ENCODE data around the gene RAB25.

RAB25 gene

DNA sequence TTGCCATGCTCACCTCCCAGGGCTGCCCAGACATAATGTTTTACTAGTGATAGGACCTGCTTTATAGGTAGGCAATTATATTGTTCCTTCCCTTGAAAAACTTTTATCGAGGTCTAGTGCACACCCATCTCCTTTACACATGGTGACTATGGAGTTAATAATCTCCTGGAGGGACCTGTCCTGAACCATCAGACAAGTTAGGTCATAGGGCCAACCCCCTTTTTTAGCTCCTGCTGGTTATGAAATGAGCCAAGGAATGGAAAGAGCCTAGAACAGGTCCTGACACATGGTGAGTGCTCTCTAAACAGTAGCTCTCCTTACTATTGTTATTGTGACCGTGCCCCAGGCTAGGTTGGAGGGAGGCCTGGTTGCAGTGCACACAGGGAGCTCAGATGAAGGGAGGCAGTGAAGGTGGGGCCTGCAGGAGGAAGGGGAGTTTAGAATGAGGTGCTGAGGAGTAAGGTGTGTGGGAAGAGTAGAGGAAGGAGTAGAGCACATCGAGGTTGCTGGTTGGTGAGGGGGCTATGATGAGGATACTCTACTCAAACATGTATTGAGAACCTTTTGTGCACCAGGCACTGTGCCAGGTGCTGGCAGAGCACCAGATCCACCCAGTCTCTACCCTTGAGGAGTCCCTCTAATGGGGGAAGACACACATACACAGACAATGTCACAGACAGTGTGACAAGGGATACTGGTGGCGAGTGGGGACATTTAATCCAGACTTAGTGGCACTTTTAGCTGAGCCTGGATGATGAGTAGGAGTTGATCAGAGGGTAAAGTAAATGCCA lies 39.4 kb downstream of the RAB25 start:
- H3K4me3 ChIP-seq (ENCODE audit: low read length): no peak overlapping the region
- H3K36me3 ChIP-seq (ENCODE audit: control insufficient read depth, insufficient read depth, low read length): no peaks in the 10 kb centered on the region; the same call in 1 of the 2 replicates
- H3K9me3 ChIP-seq (ENCODE audit: control insufficient read depth, insufficient read depth, low read length): no peaks in the 10 kb centered on the region
- no peak for DNase-seq (ENCODE audit: low read depth, low spot score)
- WGBS (ENCODE audit: insufficient coverage, insufficient read length): no CpG with 5 or more reads among the region's 4 CpGs
- no peak overlapping the region for H3K27ac ChIP-seq (ENCODE audit: low read length)
- peaks cover 18% of the 10 kb centered on the region for H3K4me1 ChIP-seq (ENCODE audit: control insufficient read depth, insufficient read depth, low read length)
- no peaks in the 10 kb centered on the region for H3K27me3 ChIP-seq (ENCODE audit: control insufficient read depth, insufficient read depth, low read length)

DNA sequence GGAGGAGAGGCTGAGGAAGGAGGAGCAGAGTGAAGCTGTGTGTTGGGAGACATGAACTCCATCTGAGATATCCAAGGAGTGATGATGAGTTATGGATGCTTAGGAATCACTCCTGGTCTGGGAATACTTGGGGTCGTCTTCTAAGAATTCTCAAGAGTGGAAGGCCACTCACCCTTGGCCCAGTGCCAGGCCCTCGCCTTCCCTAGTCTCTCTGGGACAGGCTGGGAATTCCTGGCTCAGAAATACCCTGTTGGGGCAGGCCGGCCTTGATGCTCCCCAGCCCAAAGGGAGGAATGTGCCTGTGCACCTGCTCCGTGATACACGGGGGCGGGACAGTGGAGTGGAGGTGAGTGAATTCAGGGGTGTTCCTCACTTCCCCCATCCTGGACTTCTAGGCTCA lies 40.9 kb downstream of the RAB25 start:
- Histone ChIP-seq H3K4me3 (ENCODE audit: low read length) (no peak overlapping the region), H3K9me3 (ENCODE audit: control insufficient read depth, insufficient read depth, low read length) (no peaks in the 10 kb centered on the region), H3K4me1 (ENCODE audit: control insufficient read depth, insufficient read depth, low read length) (peaks cover 19% of the 10 kb centered on the region), H3K36me3 (ENCODE audit: control insufficient read depth, insufficient read depth, low read length) (no peaks in the 10 kb centered on the region; the same call in 1 of the 2 replicates), H3K27me3 (ENCODE audit: control insufficient read depth, insufficient read depth, low read length) (no peaks in the 10 kb centered on the region), H3K27ac (ENCODE audit: low read length) (no peak overlapping the region)
- WGBS (ENCODE audit: insufficient coverage, insufficient read length): no CpG with 5 or more reads among the region's 6 CpGs
- DNase-seq (ENCODE audit: low read depth, low spot score): no peak

DNA sequence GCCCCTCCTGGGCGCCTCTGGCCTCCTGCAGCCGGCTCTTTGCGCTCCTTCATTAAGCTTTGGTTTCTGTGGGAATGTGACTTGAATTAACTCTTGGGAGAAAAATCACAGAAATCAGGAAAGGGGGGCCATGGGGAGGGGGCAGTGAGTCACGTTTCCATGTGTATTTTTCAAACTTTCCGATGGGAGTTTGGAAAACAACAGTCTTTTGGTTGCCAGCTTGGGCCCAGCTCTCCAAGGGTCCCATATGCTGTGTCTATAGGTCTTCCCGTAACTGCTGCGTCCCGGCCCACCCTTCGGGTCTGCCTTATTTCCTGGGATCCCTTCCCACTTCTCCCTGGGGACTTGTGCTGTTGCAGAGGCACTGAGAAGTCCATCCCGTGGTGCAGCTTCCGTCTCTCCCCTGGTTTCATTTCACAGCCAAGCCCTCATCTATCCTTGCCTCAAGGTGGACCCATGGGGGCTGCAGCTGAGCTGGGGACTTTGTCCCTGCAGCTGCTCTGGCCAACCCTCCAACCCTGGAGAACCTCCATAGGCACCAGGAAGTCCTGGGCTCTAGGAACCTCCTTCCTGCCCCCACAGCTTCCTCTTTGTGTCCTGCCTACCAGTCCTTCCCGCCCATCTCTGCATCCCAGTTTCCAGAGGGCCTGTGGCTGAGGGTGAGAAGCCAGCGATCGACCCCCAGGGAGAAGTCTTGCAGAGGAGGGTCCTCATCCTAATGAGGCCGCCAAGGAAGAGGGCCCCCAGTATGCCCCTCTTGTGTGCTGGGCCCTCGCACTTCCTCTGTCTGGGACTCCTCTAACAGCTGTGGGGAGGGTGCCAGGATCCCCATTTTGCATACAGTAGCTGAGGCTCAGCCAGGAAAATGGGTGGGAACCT lies 41.9 kb downstream of the RAB25 start:
- no CpG with 5 or more reads among the region's 16 CpGs for WGBS (ENCODE audit: insufficient coverage, insufficient read length)
- no peaks in the 10 kb centered on the region for H3K9me3 ChIP-seq (ENCODE audit: control insufficient read depth, insufficient read depth, low read length)
- DNase-seq (ENCODE audit: low read depth, low spot score): no peak
- no peaks in the 10 kb centered on the region for H3K36me3 ChIP-seq (ENCODE audit: control insufficient read depth, insufficient read depth, low read length)
- no peak overlapping the region for H3K27ac ChIP-seq (ENCODE audit: low read length)
- H3K4me3 ChIP-seq (ENCODE audit: low read length): no peak overlapping the region
- H3K4me1 ChIP-seq (ENCODE audit: control insufficient read depth, insufficient read depth, low read length): peaks cover 21% of the 10 kb centered on the region
- H3K27me3 ChIP-seq (ENCODE audit: control insufficient read depth, insufficient read depth, low read length): no peaks in the 10 kb centered on the region

GRCh38 chr1:156103521-156103947 lies 42.6 kb downstream of the RAB25 start:
- no peaks in the 10 kb centered on the region for H3K9me3 ChIP-seq (ENCODE audit: control insufficient read depth, insufficient read depth, low read length)
- no peak overlapping the region for H3K4me3 ChIP-seq (ENCODE audit: low read length)
- no peaks in the 10 kb centered on the region for H3K27me3 ChIP-seq (ENCODE audit: control insufficient read depth, insufficient read depth, low read length)
- DNase-seq (ENCODE audit: low read depth, low spot score): no peak
- WGBS (ENCODE audit: insufficient coverage, insufficient read length): no CpG with 5 or more reads among the region's 9 CpGs
- no peak overlapping the region for H3K27ac ChIP-seq (ENCODE audit: low read length)
- H3K36me3 ChIP-seq (ENCODE audit: control insufficient read depth, insufficient read depth, low read length): no peaks in the 10 kb centered on the region
- peaks cover 21% of the 10 kb centered on the region for H3K4me1 ChIP-seq (ENCODE audit: control insufficient read depth, insufficient read depth, low read length)

- Histone ChIP-seq H3K36me3 (ENCODE audit: control insufficient read depth, insufficient read depth, low read length) (no peaks in the 10 kb centered on the region), H3K9me3 (ENCODE audit: control insufficient read depth, insufficient read depth, low read length) (no peaks in the 10 kb centered on the region), H3K27me3 (ENCODE audit: control insufficient read depth, insufficient read depth, low read length) (no peaks in the 10 kb centered on the region), H3K4me3 (ENCODE audit: low read length) (no peak overlapping the region), H3K4me1 (ENCODE audit: control insufficient read depth, insufficient read depth, low read length) (peaks cover 21% of the 10 kb centered on the region), H3K27ac (ENCODE audit: low read length) (no peak overlapping the region)
- no CpG with 5 or more reads among the region's 15 CpGs for WGBS (ENCODE audit: insufficient coverage, insufficient read length)
- DNase-seq (ENCODE audit: low read depth, low spot score): no peak
These were observed 43.3 kb downstream of the RAB25 start for GRCh38 chr1:156104065-156104810.

GRCh38 chr1:156104861-156105832 lies 44.2 kb downstream of the RAB25 start:
- no CpG with 5 or more reads among the region's 11 CpGs for WGBS (ENCODE audit: insufficient coverage, insufficient read length)

DNA sequence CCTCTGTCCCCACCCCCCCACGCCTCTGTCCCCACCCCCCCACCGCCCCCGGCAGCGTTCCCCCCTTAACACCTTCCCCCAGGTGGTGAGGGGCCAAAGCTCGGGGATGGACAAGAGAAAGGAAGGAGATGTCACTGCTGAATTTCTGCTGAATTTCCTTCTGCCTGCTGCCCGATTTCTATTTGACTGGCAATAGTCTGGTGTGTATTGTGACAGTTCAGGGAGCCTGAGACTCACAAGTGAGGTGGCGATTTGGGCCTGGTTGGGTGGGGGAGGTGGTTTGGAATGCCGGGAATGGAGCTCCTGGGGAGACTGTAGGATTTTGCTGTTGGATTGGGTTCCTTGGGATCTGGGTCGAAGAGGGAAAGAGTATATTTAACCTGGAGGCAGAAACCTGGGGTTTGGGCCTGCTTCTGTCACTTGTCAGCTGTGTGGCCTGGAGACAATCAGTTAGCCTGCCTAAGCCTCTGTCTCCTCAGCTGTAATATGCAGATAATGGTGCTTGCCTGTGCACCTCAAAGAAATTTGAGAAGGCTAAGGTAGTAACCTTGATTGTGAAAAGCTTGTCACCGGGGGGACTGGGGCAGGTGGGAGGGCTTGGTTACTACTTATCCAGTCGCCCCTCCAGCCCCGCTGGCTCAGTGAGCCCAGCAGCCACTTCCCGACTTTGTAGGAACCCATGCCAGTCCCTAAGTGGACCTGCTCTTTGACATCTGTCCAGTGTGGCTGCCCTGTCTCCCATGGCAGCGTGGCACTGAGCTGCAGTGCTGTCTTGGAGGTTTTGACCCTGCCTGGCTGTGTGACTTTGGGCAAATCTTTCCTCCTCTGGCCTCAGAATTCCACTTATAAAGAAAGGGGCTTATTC lies 45.9 kb downstream of the RAB25 start:
- no peaks in the 10 kb centered on the region for H3K9me3 ChIP-seq (ENCODE audit: control insufficient read depth, insufficient read depth, low read length)
- no peaks in the 10 kb centered on the region for H3K36me3 ChIP-seq (ENCODE audit: control insufficient read depth, insufficient read depth, low read length)
- no CpG with 5 or more reads among the region's 14 CpGs for WGBS (ENCODE audit: insufficient coverage, insufficient read length)
- H3K4me3 ChIP-seq (ENCODE audit: low read length): no peak overlapping the region; the same call in 1 of the 2 replicates
- H3K27ac ChIP-seq (ENCODE audit: low read length): no peak overlapping the region
- H3K27me3 ChIP-seq (ENCODE audit: control insufficient read depth, insufficient read depth, low read length): no peaks in the 10 kb centered on the region
- H3K4me1 ChIP-seq (ENCODE audit: control insufficient read depth, insufficient read depth, low read length): peaks cover 21% of the 10 kb centered on the region
- no peak for DNase-seq (ENCODE audit: low read depth, low spot score)

More at GRCh38 chr1:156104861-156105832, 44.2 kb downstream of the RAB25 start:
- H3K27ac ChIP-seq (ENCODE audit: low read length): no peak overlapping the region
- peaks cover 21% of the 10 kb centered on the region for H3K4me1 ChIP-seq (ENCODE audit: control insufficient read depth, insufficient read depth, low read length)
- no peaks in the 10 kb centered on the region for H3K27me3 ChIP-seq (ENCODE audit: control insufficient read depth, insufficient read depth, low read length)
- DNase-seq (ENCODE audit: low read depth, low spot score): no peak
- no peaks in the 10 kb centered on the region for H3K9me3 ChIP-seq (ENCODE audit: control insufficient read depth, insufficient read depth, low read length)
- no peak overlapping the region for H3K4me3 ChIP-seq (ENCODE audit: low read length)
- H3K36me3 ChIP-seq (ENCODE audit: control insufficient read depth, insufficient read depth, low read length): no peaks in the 10 kb centered on the region

- no peak overlapping the region for H3K4me3 ChIP-seq (ENCODE audit: low read length)
- H3K4me1 ChIP-seq (ENCODE audit: control insufficient read depth, insufficient read depth, low read length): peaks cover 18% of the 10 kb centered on the region
- H3K9me3 ChIP-seq (ENCODE audit: control insufficient read depth, insufficient read depth, low read length): no peaks in the 10 kb centered on the region
- DNase-seq (ENCODE audit: low read depth, low spot score): no peak
- H3K27ac ChIP-seq (ENCODE audit: low read length): no peak overlapping the region
- no peaks in the 10 kb centered on the region for H3K36me3 ChIP-seq (ENCODE audit: control insufficient read depth, insufficient read depth, low read length)
- no peaks in the 10 kb centered on the region for H3K27me3 ChIP-seq (ENCODE audit: control insufficient read depth, insufficient read depth, low read length)
- WGBS (ENCODE audit: insufficient coverage, insufficient read length): no CpG with 5 or more reads among the region's 3 CpGs
These were observed 47.1 kb downstream of the RAB25 start for GRCh38 chr1:156108057-156108456.

- WGBS (ENCODE audit: insufficient coverage, insufficient read length): no CpG with 5 or more reads among the region's 6 CpGs
- H3K27ac ChIP-seq (ENCODE audit: low read length): no peak overlapping the region
- H3K36me3 ChIP-seq (ENCODE audit: control insufficient read depth, insufficient read depth, low read length): no peaks in the 10 kb centered on the region
- no peaks in the 10 kb centered on the region for H3K27me3 ChIP-seq (ENCODE audit: control insufficient read depth, insufficient read depth, low read length)
- peaks cover 18% of the 10 kb centered on the region for H3K4me1 ChIP-seq (ENCODE audit: control insufficient read depth, insufficient read depth, low read length)
- no peaks in the 10 kb centered on the region for H3K9me3 ChIP-seq (ENCODE audit: control insufficient read depth, insufficient read depth, low read length)
- no peak for DNase-seq (ENCODE audit: low read depth, low spot score)
- H3K4me3 ChIP-seq (ENCODE audit: low read length): no peak overlapping the region
These were observed 47.8 kb downstream of the RAB25 start for GRCh38 chr1:156108664-156109241.
